Astrocyte (in vitro differentiated cells and primary cell): ENCODE data around the gene FAP.

ENCODE experiments used
- CTCF ChIP-seq: IDR thresholded peaks from 2 replicates; pipeline ENCODE4 v1.5.1; 2011; ENCODE audit warnings: low read depth, mild to moderate bottlenecking, inconsistent platforms, low read length, moderate library complexity; ENCODE audit not compliant: insufficient read depth
- EZH2 ChIP-seq: IDR thresholded peaks from 2 replicates; pipeline ENCODE4 v1.6.1; 2012; ENCODE audit warnings: mild to moderate bottlenecking, low read length, inconsistent platforms; ENCODE audit not compliant: insufficient read depth

GRCh38 chr2:162125138-162125537 is 118.1 kb downstream of the FAP start:
- TF ChIP-seq EZH2 (no peak), CTCF (no peak)
